Measurements from ENCODE around the gene SMAD7.

The SMAD7 gene

GRCh38 chr18:48943736-48944527 is 6.8 kb downstream of the SMAD7 start:
- DNase-seq = peak; percentile 48

- DNase-seq = no peak
Observed at GRCh38 chr18:48943333-48943732, 7.4 kb downstream of the SMAD7 start.

- DNase-seq = no peak
Observed at GRCh38 chr18:48942554-48943261, 8.1 kb downstream of the SMAD7 start.

- no peak for DNase-seq
Observed at GRCh38 chr18:48942086-48942485, 8.7 kb downstream of the SMAD7 start.

GRCh38 chr18:48941672-48942071 is 9.1 kb downstream of the SMAD7 start:
- DNase-seq = no peak

- peak; percentile 97 for DNase-seq
Observed at GRCh38 chr18:48940854-48941611, 9.7 kb downstream of the SMAD7 start.

GRCh38 chr18:48939205-48940097 is 11.3 kb downstream of the SMAD7 start:
- DNase-seq = no peak

- DNase-seq = no peak
Observed at GRCh38 chr18:48938827-48939204, 11.9 kb downstream of the SMAD7 start.

GRCh38 chr18:48937869-48938750 is 12.7 kb downstream of the SMAD7 start:
- no peak for DNase-seq

- no peak for DNase-seq
Observed at GRCh38 chr18:48935433-48935774, 15.4 kb downstream of the SMAD7 start.

GRCh38 chr18:48934723-48935432 is 15.9 kb downstream of the SMAD7 start:
- no peak for DNase-seq

GRCh38 chr18:48934415-48934722 is 16.4 kb downstream of the SMAD7 start:
- no peak for DNase-seq

GRCh38 chr18:48933578-48934414 is 17.0 kb downstream of the SMAD7 start:
- no peak for DNase-seq

GRCh38 chr18:48932822-48933510 is 17.8 kb downstream of the SMAD7 start:
- no peak for DNase-seq

GRCh38 chr18:48932462-48932818 is 18.3 kb downstream of the SMAD7 start:
- no peak for DNase-seq

GRCh38 chr18:48931680-48932461 is 18.9 kb downstream of the SMAD7 start:
- peak; percentile 41 for DNase-seq

- DNase-seq = no peak
Observed at GRCh38 chr18:48930926-48931325, 19.8 kb downstream of the SMAD7 start.

GRCh38 chr18:48929941-48930713 is 20.6 kb downstream of the SMAD7 start:
- no peak for DNase-seq

All from central memory CD4-positive, alpha-beta T cell (primary cell).